HepG2 (cell line): ENCODE results near the gene CDC14A. TPM values are rescaled to one million over a fixed set of nuclear protein-coding genes. Genes with fewer than 3 reads are reported as not detected.

ENCODE experiments used
- CEBPZ ChIP-seq: IDR thresholded peaks from 2 replicates; pipeline ENCODE4 v1.6.1; 2012; ENCODE audit warnings: low read length, improper control_type of control experiment
- GATA4 ChIP-seq: sonication (generic); IDR thresholded peaks from 2 replicates; pipeline ENCODE4 v1.6.1; 2016; ENCODE audit warnings: antibody characterized with exemption, low read depth, borderline replicate concordance
- GLI4 ChIP-seq: sonication (generic); formaldehyde crosslinking; IDR thresholded peaks from 2 replicates; pipeline ENCODE4 v1.5.1; 2020; ENCODE audit warnings: missing genetic modification reagents, mild to moderate bottlenecking, moderate library complexity, borderline replicate concordance
- HNRNPLL ChIP-seq: fragments of 200-400 bp; formaldehyde crosslinking; IDR thresholded peaks from 2 replicates; pipeline ENCODE4 v1.6.1; 2017; ENCODE audit warnings: mild to moderate bottlenecking, low read depth, low read length; ENCODE audit not compliant: poor library complexity, severe bottlenecking
- HNRNPUL1 ChIP-seq: fragments of 200-400 bp; formaldehyde crosslinking; IDR thresholded peaks from 2 replicates; pipeline ENCODE4 v1.6.1; 2017; ENCODE audit warnings: low read depth, mild to moderate bottlenecking, low read length, moderate library complexity
- MXD4 ChIP-seq: IDR thresholded peaks from 2 replicates; pipeline ENCODE4 v1.6.1; 2016; ENCODE audit warnings: mild to moderate bottlenecking, missing biosample characterization, missing genetic modification reagents
- RAD21 ChIP-seq: fragments of 450-650 bp; formaldehyde crosslinking; IDR thresholded peaks from 2 replicates; pipeline ENCODE4 v1.5.0; 2020; ENCODE audit warnings: mild to moderate bottlenecking
- SUZ12 ChIP-seq: fragments of 150-350 bp; IDR thresholded peaks from 2 replicates; pipeline ENCODE4 v1.6.1; 2014; ENCODE audit warnings: low read depth, low read length
- ZBTB40 ChIP-seq, 2 experiments: fragments of 450-650 bp in 1 of 2; sonication (generic) in 1 of 2; formaldehyde crosslinking in 1 of 2; IDR thresholded peaks; 2 replicates each; pipeline versions ENCODE4 v1.6.1 to v1.8.0; 2016 to 2022; ENCODE audit warnings: antibody characterized with exemption in 1 of 2, mild to moderate bottlenecking in 1 of 2, missing genetic modification reagents in 1 of 2
- ZFX ChIP-seq: sonication (generic); formaldehyde crosslinking; IDR thresholded peaks from 2 replicates; pipeline ENCODE4 v1.4.0; 2020; ENCODE audit warnings: mild to moderate bottlenecking, low read depth, missing genetic modification reagents, moderate library complexity
- ZNF30 ChIP-seq: sonication (generic); formaldehyde crosslinking; IDR thresholded peaks from 2 replicates; pipeline ENCODE4 v1.5.0; 2020; ENCODE audit warnings: mild to moderate bottlenecking, missing genetic modification reagents
- ZNF768 ChIP-seq: sonication (generic); formaldehyde crosslinking; IDR thresholded peaks from 2 replicates; pipeline ENCODE4 v1.4.0; 2020; ENCODE audit warnings: missing genetic modification reagents
- polyA plus RNA-seq, 8 experiments: library from polyadenylated mRNA; depleted of rRNA in 3 of 8; stranded (reverse) in 7 of 8; unstranded in 1 of 8; fragments of >200 nt; fragmentation: Illumina TruSeq in 4 of 8; extraction: Trizol in 4 of 8; gene quantifications; 2 replicates each; pipeline versions ENCODE4 v1.2.1 to v1.2.3, GENCODE V29; 2011 to 2016; ENCODE audit warnings: low read depth in 4 of 8, missing spikeins in 1 of 8, mixed read lengths in 1 of 8; ENCODE audit not compliant: insufficient read depth in 1 of 8
- total RNA-seq, 5 experiments: library from RNA; depleted of rRNA; stranded (reverse); fragments of >200 nt; fragmentation: Illumina TruSeq; extraction: Trizol; gene quantifications; 2 replicates each; pipeline ENCODE4 v1.2.3, GENCODE V29; 2016; ENCODE audit warnings: low read depth in 1 of 5
- TF ChIP-seq, protein P1 (sequence below): sonication (generic); formaldehyde crosslinking; IDR thresholded peaks from 2 replicates; pipeline ENCODE4 v1.4.0; 2020; ENCODE audit warnings: missing genetic modification reagents

CDC14A gene
- total and polyA plus RNA-seq, 2 of the 13 experiments (the other 11 are each of a cell fraction or from before 2014, with no cell fraction given): 2.8 to 4.9 TPM

DNA sequence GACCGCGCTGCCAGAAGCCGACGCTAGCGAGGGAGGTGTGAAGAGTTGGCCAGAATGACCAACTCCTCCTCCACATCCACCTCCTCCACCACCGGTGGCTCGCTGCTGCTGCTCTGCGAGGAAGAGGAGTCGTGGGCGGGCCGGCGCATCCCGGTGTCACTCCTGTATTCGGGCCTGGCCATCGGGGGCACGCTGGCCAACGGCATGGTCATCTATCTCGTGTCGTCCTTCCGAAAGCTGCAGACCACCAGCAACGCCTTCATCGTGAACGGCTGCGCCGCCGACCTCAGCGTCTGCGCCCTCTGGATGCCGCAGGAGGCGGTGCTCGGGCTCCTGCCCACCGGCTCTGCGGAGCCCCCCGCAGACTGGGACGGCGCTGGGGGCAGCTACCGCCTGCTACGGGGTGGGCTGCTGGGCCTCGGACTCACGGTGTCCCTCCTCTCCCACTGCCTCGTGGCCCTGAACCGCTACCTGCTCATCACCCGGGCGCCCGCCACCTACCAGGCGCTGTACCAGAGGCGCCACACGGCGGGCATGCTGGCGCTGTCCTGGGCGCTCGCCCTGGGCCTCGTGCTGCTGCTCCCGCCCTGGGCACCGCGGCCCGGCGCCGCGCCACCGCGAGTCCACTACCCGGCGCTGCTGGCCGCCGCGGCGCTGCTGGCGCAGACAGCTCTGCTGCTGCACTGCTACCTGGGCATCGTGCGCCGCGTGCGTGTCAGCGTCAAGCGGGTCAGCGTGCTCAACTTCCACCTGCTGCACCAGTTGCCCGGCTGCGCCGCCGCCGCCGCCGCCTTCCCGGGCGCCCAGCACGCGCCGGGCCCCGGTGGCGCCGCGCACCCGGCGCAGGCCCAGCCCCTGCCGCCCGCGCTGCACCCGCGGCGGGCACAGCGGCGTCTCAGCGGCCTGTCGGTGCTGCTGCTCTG, 186.9 kb downstream of the CDC14A start (continued):
- no peak for TF ChIP-seq ZBTB40 (IDR thresholded peaks at IDR 0.05)
- no peak for TF ChIP-seq ZBTB40 (CRISPR knock-in tag; IDR thresholded peaks at IDR 0.05)
- TF ChIP-seq GATA4: no peak
- 0 out of 2 replicates have a peak, but pooled peaks have one; percentile 9 for TF ChIP-seq ZFX
- no peak for TF ChIP-seq GLI4 (CRISPR knock-in tag)
- no peak for TF ChIP-seq HNRNPUL1
- peak; percentile 91 for TF ChIP-seq HNRNPLL
- TF ChIP-seq, protein P1, sequence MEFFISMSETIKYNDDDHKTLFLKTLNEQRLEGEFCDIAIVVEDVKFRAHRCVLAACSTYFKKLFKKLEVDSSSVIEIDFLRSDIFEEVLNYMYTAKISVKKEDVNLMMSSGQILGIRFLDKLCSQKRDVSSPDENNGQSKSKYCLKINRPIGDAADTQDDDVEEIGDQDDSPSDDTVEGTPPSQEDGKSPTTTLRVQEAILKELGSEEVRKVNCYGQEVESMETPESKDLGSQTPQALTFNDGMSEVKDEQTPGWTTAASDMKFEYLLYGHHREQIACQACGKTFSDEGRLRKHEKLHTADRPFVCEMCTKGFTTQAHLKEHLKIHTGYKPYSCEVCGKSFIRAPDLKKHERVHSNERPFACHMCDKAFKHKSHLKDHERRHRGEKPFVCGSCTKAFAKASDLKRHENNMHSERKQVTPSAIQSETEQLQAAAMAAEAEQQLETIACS: no peak
- 0 out of 2 replicates have a peak, but pooled peaks have one; percentile 18 for TF ChIP-seq RAD21 (CRISPR knock-in tag)
- peak; percentile 20; the same call in 1 of the 2 replicates for TF ChIP-seq ZNF768 (CRISPR knock-in tag)
- no peak for TF ChIP-seq ZNF30 (CRISPR knock-in tag)
- no peak for TF ChIP-seq MXD4 (CRISPR knock-in tag)
- no peak for TF ChIP-seq SUZ12
- TF ChIP-seq CEBPZ: no peak
